WTC11 (cell line): Measurements from ENCODE around the gene AJM1. TPM values are rescaled to one million over a fixed set of nuclear protein-coding genes. Genes with fewer than 3 reads are reported as not detected.

Experiments used
- ATAC-seq: fragments of 200-7000 bp; cut with Tn5 transposase; 2 replicates; pipeline ENCODE4 v1.10.0; 2021; ENCODE audit warnings: mild to moderate bottlenecking, moderate library complexity
- CTCF ChIA-PET: fragments of 300-600 bp; sonication (Branson Sonifier 250); formaldehyde crosslinking; loops from one replicate; lab custom pipeline; 2021; ENCODE audit warnings: antibody characterized with exemption; lab: Charles Lee
- POLR2A ChIA-PET: fragments of 350-600 bp; sonication (Branson Sonifier 250); formaldehyde crosslinking; loops from one replicate; lab custom pipeline; 2021; ENCODE audit warnings: antibody characterized with exemption; lab: Charles Lee
- DNase-seq: peaks from one replicate; pipeline ENCODE4 v3.0.0; 2021; ENCODE audit warnings: low spot score
- H3K27ac Mint-ChIP-seq: 2 replicates; pipeline ENCODE4 v1.8.0; 2021; ENCODE audit warnings: mixed read lengths
- H3K27me3 Mint-ChIP-seq: 2 replicates; pipeline ENCODE4 v1.8.0; 2021; ENCODE audit warnings: low read depth, mild to moderate bottlenecking, moderate library complexity, mixed read lengths
- H3K36me3 Mint-ChIP-seq: 2 replicates; pipeline ENCODE4 v1.8.0; 2021; ENCODE audit warnings: mixed read lengths
- H3K4me1 Mint-ChIP-seq: 2 replicates; pipeline ENCODE4 v1.8.0; 2022; ENCODE audit warnings: mixed read lengths
- H3K4me3 Mint-ChIP-seq: 2 replicates; pipeline ENCODE4 v1.8.0; 2021; ENCODE audit warnings: mild to moderate bottlenecking, moderate library complexity, mixed read lengths
- H3K9me3 Mint-ChIP-seq: 2 replicates; pipeline ENCODE4 v1.8.0; 2021; ENCODE audit warnings: mixed read lengths
- ATF2 ChIP-seq: sonication (generic); formaldehyde crosslinking; IDR thresholded peaks from 2 replicates; pipeline ENCODE4 v1.8.1; 2022; ENCODE audit warnings: low read depth, missing genetic modification reagents, borderline replicate concordance
- CDX4 ChIP-seq: fragments of 250-450 bp; sonication (Bioruptor Pico); IDR thresholded peaks from 2 replicates; pipeline ENCODE4 v1.9.0; 2021; ENCODE audit warnings: moderate library complexity, mild to moderate bottlenecking, inconsistent platforms, borderline replicate concordance
- CTCF ChIP-seq: fragments of 200-600 bp; IDR thresholded peaks from 2 replicates; pipeline ENCODE4 v1.8.0; 2022; ENCODE audit warnings: antibody characterized with exemption
- E2F1 ChIP-seq: sonication (generic); formaldehyde crosslinking; IDR thresholded peaks from 2 replicates; pipeline ENCODE4 v1.8.0; 2022; ENCODE audit warnings: mild to moderate bottlenecking, missing genetic modification reagents
- ERG ChIP-seq: fragments of 250-450 bp; sonication (Bioruptor Pico); IDR thresholded peaks from 2 replicates; pipeline ENCODE4 v1.8.0; 2021; ENCODE audit warnings: mild to moderate bottlenecking
- FOXP1 ChIP-seq: sonication (generic); formaldehyde crosslinking; IDR thresholded peaks from 2 replicates; pipeline ENCODE4 v1.8.0; 2022; ENCODE audit warnings: missing genetic modification reagents, mild to moderate bottlenecking, moderate library complexity, borderline replicate concordance
- GABPB1 ChIP-seq: sonication (generic); formaldehyde crosslinking; IDR thresholded peaks from 2 replicates; pipeline ENCODE4 v1.8.1; 2023; ENCODE audit warnings: mild to moderate bottlenecking, missing genetic modification reagents
- GTF2I ChIP-seq: fragments of 250-450 bp; sonication (Bioruptor Pico); conservative IDR thresholded peaks from 2 replicates; pipeline ENCODE4 v1.4.0; 2021; ENCODE audit warnings: mild to moderate bottlenecking
- IRF1 ChIP-seq: sonication (generic); formaldehyde crosslinking; IDR thresholded peaks from 2 replicates; pipeline ENCODE4 v1.8.0; 2023; ENCODE audit warnings: missing genetic modification reagents
- KAT7 ChIP-seq: sonication (generic); formaldehyde crosslinking; IDR thresholded peaks from 2 replicates; pipeline ENCODE4 v1.8.1; 2023; ENCODE audit warnings: missing genetic modification reagents, mild to moderate bottlenecking, borderline replicate concordance
- MAX ChIP-seq: sonication (generic); formaldehyde crosslinking; IDR thresholded peaks from 2 replicates; pipeline ENCODE4 v1.8.0; 2022; ENCODE audit warnings: mild to moderate bottlenecking, missing genetic modification reagents
- RORB ChIP-seq: fragments of 250-450 bp; sonication (Bioruptor Pico); IDR thresholded peaks from 2 replicates; pipeline ENCODE4 v1.9.0; 2021; ENCODE audit warnings: mild to moderate bottlenecking
- SMAD4 ChIP-seq: sonication (generic); formaldehyde crosslinking; IDR thresholded peaks from 2 replicates; pipeline ENCODE4 v1.8.0; 2022; ENCODE audit warnings: mild to moderate bottlenecking, missing genetic modification reagents
- TP53 ChIP-seq: sonication (generic); formaldehyde crosslinking; IDR thresholded peaks from 2 replicates; pipeline ENCODE4 v1.8.1; 2023; ENCODE audit warnings: mild to moderate bottlenecking, missing genetic modification reagents
- USF1 ChIP-seq: sonication (generic); formaldehyde crosslinking; IDR thresholded peaks from 2 replicates; pipeline ENCODE4 v1.8.0; 2022; ENCODE audit warnings: mild to moderate bottlenecking, missing genetic modification reagents
- ZNF416 ChIP-seq: fragments of 250-450 bp; sonication (Bioruptor Pico); IDR thresholded peaks from 2 replicates; pipeline ENCODE4 v1.9.0; 2021; ENCODE audit warnings: mild to moderate bottlenecking, inconsistent platforms
- ZNF425 ChIP-seq: fragments of 250-450 bp; sonication (Bioruptor Pico); conservative IDR thresholded peaks from 2 replicates; pipeline ENCODE4 v1.9.0; 2021; ENCODE audit warnings: mild to moderate bottlenecking
- ZNF532 ChIP-seq: fragments of 250-450 bp; sonication (Bioruptor Pico); IDR thresholded peaks from 2 replicates; pipeline ENCODE4 v1.9.0; 2021; ENCODE audit warnings: mild to moderate bottlenecking, borderline replicate concordance
- total RNA-seq: library from RNA; stranded (reverse); gene quantifications from 3 replicates; pipeline ENCODE4 v1.2.3, GENCODE V29; 2021

Gene AJM1
- total RNA-seq, 1 experiment from 2014 or later, result 1.6 TPM

- no peak for TF ChIP-seq ZNF532 (CRISPR knock-in tag)
- no peak for TF ChIP-seq GTF2I (CRISPR knock-in tag)
- TF ChIP-seq USF1 (CRISPR knock-in tag), result no peak
- TF ChIP-seq KAT7 (CRISPR knock-in tag), result no peak
- no peak for TF ChIP-seq TP53
- TF ChIP-seq, all 79 proteins: peak for 0
Measured at GRCh38 chr9:136793086-136793946, 49.0 kb upstream of the AJM1 start (continued).

GRCh38 chr9:136794281-136794999 is 47.8 kb upstream of the AJM1 start:
- H3K27me3 Mint-ChIP-seq, result peaks cover 34% of the 10 kb centered on the region
- ChIA-PET CTCF (interaction anchor here (0.6 to 1.9 kb wide), 3 partner anchors 49 to 432 kb away, joined by 3 to 13 read pairs (median 3); partner anchors contain the start of gene AJM1), POLR2A (no interaction called here)
- H3K4me1 Mint-ChIP-seq, result peaks cover 27% of the 10 kb centered on the region
- ATAC-seq, result no peak
- no peaks in the 10 kb centered on the region for H3K9me3 Mint-ChIP-seq
- DNase-seq, result no peak
- H3K4me3 Mint-ChIP-seq, result no peak overlapping the region
- H3K36me3 Mint-ChIP-seq, result peaks cover 3% of the 10 kb centered on the region; the same call in 1 of the 2 replicates
- peak overlapping the region; percentile 27; the same call in 1 of the 2 replicates for H3K27ac Mint-ChIP-seq
- TF ChIP-seq ERG (no peak), IRF1 (CRISPR knock-in tag) (no peak), ZNF416 (CRISPR knock-in tag) (no peak), CTCF (no peak), ZNF425 (CRISPR knock-in tag) (no peak), SMAD4 (no peak), FOXP1 (CRISPR knock-in tag) (no peak), RORB (CRISPR knock-in tag) (no peak), CDX4 (no peak), GABPB1 (CRISPR knock-in tag) (no peak), E2F1 (CRISPR knock-in tag) (no peak), ATF2 (no peak), MAX (no peak)
